LoVo (cell line): Measurements from ENCODE around the gene NISCH.

Source experiments
- DNase-seq: peaks from one replicate; pipeline ENCODE4 v3.0.0-alpha.2; 2016; ENCODE audit warnings: low spot score

Gene NISCH

GRCh38 chr3:52490939-52491526 lies 35.6 kb downstream of the NISCH start:
- no peak for DNase-seq

- DNase-seq: no peak
Measured at GRCh38 chr3:52492059-52492458, 36.7 kb downstream of the NISCH start.

- DNase-seq: no peak
Measured at GRCh38 chr3:52493232-52494017, 38.0 kb downstream of the NISCH start.

- DNase-seq: no peak
Measured at GRCh38 chr3:52494445-52494844, 39.0 kb downstream of the NISCH start.

- no peak for DNase-seq
Measured at GRCh38 chr3:52494886-52495495, 39.6 kb downstream of the NISCH start, which contains the start of gene STAB1. Gene STAB1, plus strand, starts transcription at chr3:52495338. Its CDS starts 76 bp downstream, at chr3:52495414.

- no peak for DNase-seq
Measured at GRCh38 chr3:52495777-52496602, 40.6 kb downstream of the NISCH start.

- no peak for DNase-seq
Measured at GRCh38 chr3:52498137-52499054, 43.0 kb downstream of the NISCH start.

- no peak for DNase-seq
Measured at GRCh38 chr3:52501046-52501445, 45.6 kb downstream of the NISCH start.

- DNase-seq: no peak
Measured at GRCh38 chr3:52502001-52502400, 46.6 kb downstream of the NISCH start.

- DNase-seq: no peak
Measured at GRCh38 chr3:52502808-52503350, 47.5 kb downstream of the NISCH start.

- DNase-seq: no peak
Measured at GRCh38 chr3:52503788-52504424, 48.5 kb downstream of the NISCH start.

GRCh38 chr3:52504977-52505376 lies 49.6 kb downstream of the NISCH start:
- no peak for DNase-seq

GRCh38 chr3:52506266-52506966 lies 51.0 kb downstream of the NISCH start:
- DNase-seq: no peak

GRCh38 chr3:52507359-52507758 lies 52.0 kb downstream of the NISCH start:
- DNase-seq: peak; percentile 44

GRCh38 chr3:52509753-52510328 lies 54.4 kb downstream of the NISCH start:
- DNase-seq: no peak

GRCh38 chr3:52511509-52511908 lies 56.1 kb downstream of the NISCH start:
- DNase-seq: no peak

GRCh38 chr3:52512105-52512504 lies 56.7 kb downstream of the NISCH start:
- DNase-seq: no peak

- no peak for DNase-seq
Measured at GRCh38 chr3:52512727-52513126, 57.3 kb downstream of the NISCH start.

- no peak for DNase-seq
Measured at GRCh38 chr3:52513281-52513680, 57.9 kb downstream of the NISCH start.
